Fibroblast of skin of back (primary cell): ENCODE data around the gene KCNH4.
"Not testable (repeated sequence)": the region's sequence is repeated elsewhere in the genome, so short reads cannot be mapped to it uniquely, and the experiment has no call there.

Source experiments
- DNase-seq: peaks from one replicate; pipeline ENCODE4 v3.0.0-alpha.2; 2013

The KCNH4 gene

DNA sequence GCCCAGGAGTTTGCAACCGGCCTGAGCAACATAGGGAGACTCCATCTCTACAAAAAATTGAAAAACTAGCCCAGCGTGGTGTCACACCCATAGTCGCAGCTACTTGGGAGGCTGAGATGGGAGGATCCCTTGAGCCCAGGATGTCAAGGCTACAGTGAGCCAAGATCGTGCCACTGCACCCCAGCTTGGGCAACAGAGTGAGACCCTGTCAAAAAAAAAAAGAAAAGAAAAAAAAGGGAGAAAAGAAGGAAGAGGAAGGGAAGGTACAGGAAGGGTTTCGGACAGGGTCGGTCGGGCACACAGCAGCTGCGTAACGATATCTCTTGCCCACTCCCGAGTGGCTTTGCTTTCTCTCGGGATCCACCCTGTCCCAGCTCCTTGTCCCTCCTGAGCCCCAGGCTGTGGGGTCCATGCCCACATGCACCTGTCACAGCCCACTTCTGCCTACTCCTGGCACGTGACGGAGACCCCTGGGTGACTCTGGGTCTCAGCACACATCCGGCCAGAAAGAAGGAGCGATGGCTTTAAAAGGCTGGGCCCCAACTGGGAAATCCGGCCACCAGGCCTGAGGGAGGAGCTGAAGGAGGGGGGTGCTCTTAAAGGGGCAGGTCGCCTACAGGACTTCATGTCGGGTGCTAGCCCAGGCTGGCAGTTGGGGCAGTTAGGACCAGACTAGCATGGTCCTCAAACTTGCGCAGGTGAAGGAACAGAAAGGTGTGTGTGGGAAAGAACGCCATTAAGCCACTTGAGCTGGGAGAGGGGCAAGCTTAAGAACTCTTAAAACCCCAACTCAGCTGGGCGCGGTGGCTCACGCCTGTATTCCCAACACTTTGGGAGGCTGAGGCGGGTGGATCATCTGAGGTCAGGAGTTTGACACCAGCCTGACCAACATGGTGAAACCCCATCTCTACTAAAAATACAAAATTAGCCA lies 13.3 kb upstream of the KCNH4 start, which contains the start of gene GHDC:
GHDC (minus strand) TSS at position 526 of the 931 bp plus-strand sequence. CDS start 913 bp downstream, outside the sequence.
- DNase-seq: peak; percentile 73

DNA sequence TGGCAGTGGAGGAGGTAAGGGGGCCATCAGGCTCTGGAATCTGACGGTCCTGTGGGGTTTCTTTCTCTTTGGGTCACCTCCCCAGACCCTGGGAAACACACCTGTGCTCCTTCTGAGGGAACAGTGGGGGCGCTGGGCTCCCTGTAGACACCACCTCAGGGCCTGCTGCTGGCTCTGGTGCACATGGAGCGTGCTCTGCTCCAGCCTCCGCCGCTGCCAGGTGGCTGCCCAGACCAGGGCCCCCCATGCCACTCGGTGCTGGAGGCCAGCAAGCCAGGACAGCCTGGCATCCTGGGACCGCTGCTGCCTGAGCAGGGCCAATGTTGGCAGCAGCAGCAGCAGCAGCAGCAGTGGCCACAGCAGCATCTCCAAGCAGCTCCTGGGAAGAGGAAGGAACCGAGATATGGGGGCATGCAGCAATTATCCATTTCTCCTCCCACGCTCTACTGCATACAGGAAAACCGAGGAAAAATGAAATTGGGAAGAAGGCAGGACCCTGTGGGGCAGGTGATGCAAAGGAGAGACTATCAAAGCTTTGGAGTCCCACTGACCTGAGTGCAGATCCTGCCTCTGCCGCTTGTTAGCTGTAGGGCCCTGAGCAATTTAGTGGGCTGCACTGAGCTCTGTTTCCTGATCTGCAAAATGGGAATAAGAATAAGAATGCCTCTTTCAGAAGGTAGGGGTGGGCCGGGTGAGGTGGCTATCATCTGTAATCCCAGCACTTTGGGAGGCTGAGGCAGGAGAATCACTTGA lies 12.4 kb upstream of the KCNH4 start:
- no peak for DNase-seq

DNA sequence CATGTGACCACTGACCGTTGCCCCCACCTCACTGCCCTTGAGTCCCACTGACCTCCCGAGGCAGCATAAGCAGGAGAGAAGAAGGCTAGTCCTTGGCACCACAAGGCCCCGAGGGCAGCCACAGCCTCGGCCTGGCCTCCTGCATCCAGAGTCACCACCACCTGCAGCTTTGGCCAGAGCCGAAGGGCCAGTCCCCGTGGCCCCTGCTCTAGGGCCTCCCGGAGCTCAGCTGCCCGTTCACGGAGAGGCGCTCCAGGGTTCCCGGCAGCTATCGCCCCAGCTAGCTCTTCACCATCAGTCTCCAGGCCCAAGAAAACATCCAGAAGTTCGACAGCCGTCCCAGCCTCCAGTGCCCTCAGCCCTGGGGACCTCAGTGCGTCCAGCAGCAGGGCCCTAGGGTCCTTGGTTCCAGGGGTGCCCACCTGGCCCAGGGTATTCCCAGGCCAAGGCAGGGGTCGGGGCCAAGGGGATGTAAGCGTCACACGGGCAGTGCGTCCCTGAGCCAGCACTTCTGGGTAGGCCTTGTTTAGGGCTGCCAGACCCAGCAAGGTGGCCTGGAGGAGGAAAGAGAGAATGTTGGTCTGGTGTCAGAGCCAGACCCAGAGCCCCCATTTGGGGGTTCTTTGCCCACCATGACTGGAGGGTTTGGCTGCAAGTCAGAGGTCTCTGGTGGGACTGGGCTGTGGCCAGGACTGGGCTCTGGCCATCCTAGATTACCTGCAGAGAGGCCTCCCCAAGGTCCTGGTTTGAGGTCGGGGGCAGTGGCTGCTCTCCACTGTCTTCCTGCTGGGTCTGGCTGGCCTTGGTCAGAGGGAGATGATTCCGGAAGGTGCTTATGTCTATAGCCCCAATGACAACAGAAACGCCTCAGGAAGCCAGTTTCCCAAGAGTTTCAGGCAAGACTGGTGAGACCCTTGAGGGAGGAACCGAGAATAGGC lies 11.5 kb upstream of the KCNH4 start:
- no peak for DNase-seq

DNA sequence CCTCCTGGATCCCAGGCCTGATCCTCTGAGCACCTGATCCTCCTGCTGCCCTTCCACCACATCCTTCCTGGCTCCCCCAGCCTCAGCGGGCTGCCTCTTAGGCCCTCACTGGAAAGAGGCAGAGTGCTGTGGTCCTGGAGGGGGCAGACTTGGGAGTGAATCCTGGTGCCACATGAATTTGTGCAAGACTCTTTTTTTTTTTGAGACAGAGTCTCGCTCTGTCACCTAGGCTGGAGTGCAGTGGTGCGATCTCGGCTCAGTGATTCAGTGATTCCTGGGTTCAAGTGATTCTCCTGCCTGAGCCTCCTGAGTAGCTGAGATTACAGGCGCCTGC lies 10.3 kb upstream of the KCNH4 start:
- DNase-seq: no peak

DNA sequence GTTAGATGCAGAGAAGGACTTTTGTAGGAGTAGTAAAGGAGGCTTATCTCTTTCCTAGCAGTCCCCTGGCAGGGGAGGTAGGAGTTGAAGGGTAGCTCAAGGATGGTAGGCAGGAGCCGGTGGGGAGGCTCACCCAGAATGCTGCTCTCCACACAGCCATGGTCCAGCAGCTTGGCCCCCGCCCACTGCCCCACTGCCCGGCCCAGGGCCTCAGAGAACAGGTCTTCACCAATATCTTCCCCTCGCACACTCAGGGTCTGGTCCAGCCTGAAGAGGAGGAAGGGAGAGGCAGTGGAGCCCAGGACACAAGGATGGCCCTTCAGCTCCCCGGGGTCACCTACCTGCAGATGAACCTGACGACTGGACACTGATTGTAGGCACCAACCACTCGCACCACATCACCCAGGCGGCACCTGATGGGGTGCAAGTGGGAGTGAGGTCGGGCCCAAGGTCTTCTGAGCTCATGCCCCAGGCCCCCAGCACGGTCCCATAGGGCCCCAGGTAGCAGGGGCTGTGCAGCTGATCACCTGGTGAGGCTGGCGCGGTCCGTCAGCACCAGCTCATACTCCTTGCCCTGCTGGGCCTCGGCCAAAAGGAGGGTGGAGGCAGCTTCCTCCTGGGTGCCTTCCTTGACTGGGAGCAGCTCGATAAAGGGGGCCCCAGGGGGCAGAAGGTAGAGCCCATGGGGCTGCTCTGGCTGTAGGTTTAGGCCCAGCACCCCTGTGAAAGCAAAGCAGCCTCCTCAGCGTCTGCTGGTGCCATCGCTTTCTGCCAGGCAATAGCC lies 9.7 kb upstream of the KCNH4 start:
- no peak for DNase-seq

DNA sequence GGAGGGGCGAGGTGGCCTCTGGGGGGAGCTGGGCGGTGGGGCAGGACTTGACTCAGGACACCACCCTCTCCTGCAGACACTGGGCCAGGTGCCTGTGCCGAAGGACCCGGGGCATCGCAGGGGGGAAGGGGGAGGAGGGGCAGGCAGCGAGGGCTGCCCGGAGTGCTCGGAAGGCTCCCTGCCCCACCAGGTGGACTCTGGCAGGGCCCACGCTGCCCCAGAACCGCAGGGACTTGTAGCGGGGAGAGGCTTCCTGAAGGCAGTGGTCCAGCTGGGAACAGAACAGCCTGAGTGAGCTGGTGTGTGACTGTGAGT lies 8.7 kb upstream of the KCNH4 start:
- no peak for DNase-seq

DNA sequence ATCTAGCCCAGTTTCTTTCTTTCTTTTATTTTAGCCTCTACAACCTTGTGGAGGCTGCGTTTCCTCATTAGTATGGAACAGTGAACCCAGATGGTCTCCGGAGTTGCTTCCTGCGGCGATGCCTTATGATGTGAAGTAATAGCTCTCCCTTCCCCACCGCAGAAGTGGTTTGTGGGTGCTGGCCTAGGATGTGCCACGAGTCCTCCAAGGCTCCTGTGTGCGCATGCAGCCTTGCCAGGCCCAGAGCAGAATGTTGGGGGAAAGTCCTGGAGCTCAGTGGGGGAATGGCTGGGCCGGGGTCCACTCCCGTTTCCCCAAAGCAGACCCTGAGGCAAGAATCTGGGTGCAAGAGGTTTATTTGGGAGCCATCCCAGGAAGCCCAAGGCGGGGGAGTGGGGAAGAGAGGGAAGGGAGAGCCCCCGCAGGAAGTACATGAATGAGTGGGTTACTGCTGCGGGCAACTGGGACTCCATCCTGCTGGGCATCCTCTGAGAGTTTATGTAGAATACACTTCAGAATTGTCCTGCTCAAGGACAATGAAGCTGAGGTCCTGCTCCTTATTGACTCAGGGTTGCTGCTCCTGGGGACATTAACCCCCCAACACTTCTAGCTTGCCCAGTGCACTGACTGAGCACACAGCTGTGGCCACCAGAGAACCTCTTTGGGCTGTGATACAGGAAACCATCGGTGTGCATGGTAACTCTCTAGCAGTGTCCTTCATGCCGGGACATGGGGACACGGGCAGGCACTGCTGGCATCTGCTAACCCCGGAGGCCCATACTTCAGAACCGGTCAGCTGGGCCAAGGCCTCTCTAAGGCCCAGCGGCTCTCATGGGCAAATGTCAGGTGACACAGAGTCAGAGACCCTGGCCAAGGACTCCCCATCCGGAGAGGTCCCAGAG lies 8.1 kb upstream of the KCNH4 start:
- DNase-seq: no peak

DNA sequence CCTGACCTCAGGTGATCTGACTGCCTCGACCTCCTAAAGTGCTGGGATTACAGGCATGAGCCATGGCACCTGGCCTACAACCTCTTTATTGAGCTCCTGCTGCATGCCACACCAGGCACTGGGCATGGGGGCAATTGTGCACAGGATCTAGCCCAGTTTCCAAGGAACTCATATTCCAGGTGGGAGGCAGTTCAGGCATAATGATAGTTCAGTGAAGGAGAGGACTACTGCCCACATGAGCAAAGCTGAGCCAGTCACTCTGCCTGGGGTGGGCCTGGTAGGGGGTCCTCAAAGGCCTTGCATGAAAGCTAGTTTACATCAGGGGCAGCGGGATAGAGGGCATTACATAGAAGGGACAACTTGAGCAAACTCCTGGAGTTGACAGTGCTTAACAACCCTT lies 6.9 kb upstream of the KCNH4 start:
- DNase-seq: no peak

DNA sequence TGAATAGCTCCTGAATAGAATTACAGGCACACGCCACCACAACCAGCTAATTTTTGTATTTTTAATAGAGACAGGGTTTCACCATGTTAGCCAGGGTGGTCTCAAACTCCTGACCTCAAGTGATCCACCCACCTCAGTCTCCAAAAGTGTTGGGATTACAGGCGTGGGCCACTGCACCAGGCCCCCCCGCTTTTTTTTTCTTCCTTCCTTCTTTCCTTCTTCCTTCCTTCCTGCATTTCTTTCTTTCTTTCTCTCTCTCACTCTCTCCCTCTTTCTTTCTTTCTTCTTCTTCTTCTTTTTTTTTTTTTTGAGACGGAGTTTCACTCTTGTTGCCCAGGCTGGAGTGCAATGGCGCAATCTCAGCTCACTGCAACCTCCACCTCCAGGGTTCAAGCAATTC lies 5.2 kb upstream of the KCNH4 start:
- not testable (repeated sequence) for DNase-seq

DNA sequence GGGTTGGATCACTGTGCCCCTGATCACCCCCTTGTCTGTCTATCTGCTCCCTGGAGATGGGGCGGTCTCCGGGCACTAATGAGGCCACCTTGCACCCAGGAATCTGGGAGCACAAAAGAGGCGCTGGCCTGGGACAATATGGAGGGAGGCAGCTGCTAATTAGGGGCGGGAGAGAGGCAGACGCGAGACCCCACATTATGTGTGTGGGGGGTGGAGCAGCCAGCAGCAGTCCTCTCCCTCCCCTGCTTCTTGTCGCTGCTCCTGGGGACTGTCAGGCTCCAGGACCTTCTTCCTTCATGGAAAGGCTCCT lies 4.6 kb upstream of the KCNH4 start:
- DNase-seq: no peak

DNA sequence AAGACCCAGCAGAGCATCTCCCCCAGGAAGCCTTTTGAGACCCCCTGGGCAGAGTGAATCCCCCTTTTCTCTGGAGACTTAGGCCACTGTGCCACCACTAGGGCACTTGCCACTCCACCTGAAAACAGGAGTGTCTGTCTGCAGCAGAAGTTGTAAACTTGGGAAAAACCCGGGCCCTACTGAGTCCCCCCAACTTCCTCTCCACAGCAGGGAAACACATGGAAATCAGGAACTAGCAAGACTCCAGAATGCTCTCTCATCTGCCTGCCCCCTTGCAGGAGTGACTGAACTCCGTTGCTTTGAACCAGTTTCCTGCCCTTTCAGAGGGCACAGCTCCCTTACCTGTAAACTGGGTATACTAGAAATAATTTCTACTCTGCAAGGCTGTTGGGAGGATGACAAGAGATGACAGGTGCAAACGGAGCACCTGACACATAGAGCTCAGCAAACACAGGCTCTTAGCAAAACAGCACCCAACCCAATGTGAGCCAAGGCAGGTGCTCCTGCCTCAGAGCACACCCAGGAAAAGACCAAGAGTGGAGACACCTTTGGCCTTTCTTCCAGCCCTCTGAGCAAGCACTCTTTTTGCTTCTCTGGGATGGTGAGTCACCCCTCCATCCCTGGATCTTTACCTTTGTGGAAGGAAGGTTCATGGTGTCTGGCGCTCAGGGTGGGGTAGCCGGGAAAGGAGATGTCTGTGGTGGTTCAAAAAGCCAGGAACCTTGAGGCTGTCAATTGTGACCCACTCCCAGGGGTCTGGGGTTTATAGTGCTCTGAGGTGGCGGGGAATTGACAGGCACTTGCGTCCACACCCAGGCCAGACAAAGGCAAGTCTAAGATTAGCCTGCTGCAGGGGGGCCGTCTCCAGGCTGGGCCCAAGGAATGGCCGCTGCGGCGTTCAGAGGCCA lies 4.0 kb upstream of the KCNH4 start, which contains the start of gene HCRT:
HCRT (minus strand) TSS at position 740 of the 908 bp plus-strand sequence; CDS start at position 653, 87 bp downstream.
- no peak for DNase-seq

DNA sequence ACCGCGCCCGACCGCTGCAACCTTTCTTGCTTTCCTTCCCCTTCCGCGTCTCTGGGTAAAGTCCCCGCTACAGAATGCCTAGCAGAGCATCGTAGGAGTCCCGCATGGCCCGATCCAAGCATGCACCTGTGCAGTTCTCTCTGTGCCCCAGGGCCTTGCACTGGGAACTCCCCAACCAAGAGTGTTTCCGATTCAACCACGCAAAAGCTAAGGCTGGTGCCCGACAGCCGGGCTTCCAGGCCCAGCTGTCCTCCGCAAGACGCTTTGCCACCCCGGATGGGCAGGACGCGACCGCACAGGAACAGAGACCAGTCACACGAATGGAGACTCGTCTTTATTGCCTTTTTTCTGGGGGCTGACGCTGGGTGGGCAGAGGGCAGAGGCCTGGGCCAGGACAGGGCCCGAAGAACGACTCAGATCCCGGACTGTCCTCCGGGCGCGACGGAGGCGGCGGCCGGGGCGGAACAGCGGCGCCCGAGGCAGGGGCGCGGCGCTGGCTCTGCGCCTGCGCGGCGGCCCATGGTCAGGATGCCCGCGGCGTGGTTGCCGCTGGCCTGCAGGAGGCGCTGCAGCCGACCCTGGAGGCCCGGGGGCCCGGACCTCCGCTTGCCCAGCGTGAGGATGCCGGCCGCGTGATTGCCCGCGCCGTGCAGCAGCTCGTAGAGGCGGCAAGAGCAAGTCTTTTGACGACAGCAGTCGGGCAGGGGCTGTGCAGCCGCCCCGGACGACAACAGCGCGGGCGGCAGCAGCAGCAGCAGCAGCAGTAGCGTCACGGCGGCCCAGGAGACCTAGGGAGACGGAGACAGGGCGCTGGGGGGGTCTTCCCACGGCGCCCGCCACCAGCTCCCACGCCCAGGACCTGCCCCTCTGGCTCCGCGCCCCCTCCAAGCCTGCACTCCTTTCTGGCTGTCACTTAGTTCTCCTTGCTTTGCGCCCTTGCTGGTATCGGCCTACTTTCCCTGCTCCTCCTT lies 3.1 kb upstream of the KCNH4 start:
- DNase-seq: peak; percentile 68

DNA sequence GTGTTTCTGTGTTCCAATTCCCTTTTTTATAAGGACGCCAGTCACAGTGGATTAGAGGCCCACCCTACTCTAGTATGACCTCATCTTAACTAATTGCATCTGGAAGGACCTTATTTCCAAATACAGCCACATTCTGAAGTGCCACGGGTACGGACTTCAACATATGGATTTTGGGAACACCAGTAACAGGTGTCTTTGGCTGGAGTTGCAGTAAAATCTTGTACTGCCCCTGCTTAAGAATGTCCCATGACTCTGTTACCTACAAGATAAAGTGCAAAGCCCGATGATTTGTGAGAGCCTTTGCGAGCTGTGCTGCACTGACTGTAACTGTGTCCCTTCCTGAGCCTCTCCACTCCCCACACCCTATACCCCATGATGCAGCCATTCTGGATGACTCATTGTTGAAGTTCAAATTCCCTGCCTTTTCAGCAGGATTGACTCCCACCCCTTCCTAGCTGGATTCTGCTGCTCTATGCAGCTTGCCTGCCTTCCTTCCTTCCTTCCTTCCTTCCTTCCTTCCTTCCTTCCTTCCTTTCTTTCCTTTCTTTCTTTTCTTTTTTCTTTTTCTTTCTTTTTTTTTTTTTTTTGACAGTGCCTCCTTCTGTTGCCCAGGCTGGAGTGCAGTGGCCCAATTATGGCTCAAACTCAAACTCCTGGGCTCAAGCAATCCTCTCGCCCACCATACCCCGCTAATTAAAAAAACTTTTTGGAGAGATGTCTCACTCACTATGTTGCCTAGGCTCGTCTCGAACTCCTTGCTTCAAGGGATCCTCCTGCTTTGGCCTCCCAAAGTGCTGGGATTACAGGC lies 2.2 kb upstream of the KCNH4 start:
- peak; percentile 55 for DNase-seq

DNA sequence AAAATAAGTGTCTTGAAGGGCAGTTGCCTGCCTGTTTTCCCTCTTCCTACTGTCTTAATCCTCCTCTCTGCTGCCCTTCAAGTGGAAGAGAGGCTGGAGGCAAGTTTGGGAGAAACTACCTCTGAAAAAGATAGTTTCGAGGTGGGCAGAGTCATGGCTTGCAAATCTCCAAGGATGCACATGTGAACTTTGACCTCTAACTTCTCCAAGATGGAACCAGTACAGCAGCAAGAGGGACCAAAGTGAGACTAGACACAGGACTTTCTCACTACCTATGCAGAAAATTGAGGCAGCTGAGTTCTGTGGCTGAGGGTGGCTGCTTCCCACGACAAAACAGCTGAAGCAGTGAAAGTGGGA lies 887 bp upstream of the KCNH4 start:
- no peak for DNase-seq

DNA sequence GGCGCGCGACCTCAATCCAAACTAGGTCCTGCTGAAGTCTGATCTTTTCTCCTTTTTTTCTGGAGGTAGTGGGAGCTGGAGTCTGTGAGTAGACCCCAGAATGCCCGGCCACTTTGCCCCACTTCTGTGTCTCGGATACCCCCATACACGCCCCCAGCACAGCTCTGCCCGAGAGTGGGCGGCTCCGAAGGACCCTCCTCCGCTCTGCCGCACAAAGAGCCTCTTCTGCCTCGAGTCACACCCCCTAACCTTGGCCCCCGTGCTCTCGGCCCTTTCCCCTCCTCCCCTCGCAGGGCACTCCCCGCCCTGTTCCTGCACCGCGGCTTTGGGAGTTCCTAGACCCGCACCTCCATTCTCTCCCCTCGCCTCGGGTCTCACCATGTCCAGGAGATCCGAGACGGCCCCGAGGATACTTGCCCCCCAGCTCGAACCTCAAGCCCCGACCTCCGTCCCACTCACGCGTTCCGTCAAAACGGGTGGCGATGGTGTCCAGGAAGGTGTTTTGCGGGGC lies 476 bp downstream of the KCNH4 start:
- DNase-seq: no peak

DNA sequence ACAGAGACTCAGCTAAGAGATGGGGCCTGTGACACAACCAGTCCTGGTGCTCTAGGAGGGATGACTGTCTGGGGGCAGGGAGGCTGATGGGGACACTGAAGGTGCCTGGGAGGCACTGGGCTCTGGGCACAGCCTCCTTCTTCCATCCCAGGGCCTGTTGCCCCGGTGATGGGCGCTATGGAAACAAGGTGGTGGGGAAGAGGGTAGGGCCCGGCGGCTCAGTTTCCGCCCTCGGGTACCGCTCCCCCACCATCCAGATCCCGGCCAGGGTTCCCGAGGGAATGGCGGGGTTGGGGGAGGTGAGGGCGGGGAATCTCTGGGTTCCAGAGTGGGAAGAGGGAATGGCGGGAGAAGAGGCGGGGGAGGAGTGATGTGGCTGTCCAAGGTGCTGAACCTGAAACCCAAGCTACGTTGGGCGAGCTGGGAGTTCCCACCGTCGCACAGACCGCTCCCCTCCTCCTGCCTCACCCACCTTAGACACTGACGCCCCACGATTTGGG lies 981 bp downstream of the KCNH4 start:
- peak; percentile 46 for DNase-seq

DNA sequence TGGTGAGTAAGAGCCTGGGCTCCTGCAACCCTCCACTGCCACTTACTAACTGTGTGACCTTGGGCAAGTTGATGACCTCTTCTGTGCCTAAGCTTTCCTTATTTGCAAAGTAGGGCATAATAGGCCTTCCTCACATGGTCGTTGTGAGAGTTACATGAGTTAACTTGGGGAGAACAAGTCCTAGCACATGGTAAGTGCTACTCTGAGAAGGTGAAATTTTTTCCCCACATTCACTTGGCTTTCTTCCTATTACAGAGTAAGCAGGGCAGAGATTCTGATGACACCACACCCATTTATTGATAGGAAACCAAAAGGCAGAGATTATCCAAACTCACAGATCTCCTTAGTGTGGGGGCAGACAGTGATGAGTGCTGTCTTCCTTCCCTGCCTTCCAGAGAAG lies 1.6 kb downstream of the KCNH4 start:
- no peak for DNase-seq
